GM15510 (cell line): ENCODE results near the gene NTPCR.

Experiments
- POLR2A ChIP-seq: IDR thresholded peaks from 3 replicates; pipeline ENCODE4 v1.6.1; 2011; ENCODE audit warnings: borderline replicate concordance; ENCODE audit not compliant: insufficient read length; ENCODE audit errors: extremely low read depth

The NTPCR gene

DNA sequence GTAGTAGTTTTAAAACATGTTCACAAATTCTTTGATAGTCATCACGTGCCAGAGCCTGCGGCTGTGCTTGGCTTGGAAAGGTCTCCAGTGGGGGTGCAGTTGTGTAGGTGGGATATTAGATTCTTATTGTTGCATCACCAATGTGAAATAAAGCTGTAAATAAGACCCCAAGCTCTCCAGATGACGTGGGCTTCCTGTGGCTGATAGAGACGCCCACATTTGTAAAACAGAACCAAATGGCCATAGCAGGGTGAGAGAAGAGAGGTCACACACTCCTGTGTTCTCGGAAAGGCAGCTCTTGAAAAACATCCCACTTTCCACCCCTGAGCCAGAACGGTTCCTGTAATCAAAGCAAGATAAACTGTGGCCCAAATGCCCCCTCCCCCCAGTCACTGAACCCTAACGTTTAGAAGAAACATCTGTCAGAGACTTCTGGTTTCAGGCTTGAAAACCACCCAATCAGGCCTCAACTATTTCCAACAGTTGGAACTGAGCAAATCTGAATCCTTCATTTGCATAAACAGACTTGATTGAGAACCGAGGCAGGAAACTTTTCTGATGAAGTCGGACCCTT lies 6.6 kb upstream of the NTPCR start:
- no peak for TF ChIP-seq POLR2A

DNA sequence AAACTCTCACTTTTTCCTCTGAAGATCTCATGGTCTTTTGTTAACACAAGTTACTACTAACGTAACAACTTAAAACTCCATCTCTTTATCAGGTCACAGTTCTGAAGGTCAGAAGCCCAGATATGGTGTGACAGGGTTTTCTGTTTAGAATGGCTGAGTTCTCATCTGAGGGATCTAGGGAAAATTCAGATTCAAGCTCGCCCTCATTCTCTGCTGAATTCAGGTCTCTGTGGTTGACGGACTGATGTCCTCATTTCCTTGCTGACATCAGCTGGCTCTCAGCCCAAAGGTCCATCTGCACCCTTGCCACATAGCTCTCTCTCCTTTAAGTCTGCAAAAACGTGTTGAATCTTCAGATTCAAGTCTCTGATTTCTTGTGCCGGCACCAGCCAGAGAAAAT lies 6.1 kb upstream of the NTPCR start:
- no peak for TF ChIP-seq POLR2A

DNA sequence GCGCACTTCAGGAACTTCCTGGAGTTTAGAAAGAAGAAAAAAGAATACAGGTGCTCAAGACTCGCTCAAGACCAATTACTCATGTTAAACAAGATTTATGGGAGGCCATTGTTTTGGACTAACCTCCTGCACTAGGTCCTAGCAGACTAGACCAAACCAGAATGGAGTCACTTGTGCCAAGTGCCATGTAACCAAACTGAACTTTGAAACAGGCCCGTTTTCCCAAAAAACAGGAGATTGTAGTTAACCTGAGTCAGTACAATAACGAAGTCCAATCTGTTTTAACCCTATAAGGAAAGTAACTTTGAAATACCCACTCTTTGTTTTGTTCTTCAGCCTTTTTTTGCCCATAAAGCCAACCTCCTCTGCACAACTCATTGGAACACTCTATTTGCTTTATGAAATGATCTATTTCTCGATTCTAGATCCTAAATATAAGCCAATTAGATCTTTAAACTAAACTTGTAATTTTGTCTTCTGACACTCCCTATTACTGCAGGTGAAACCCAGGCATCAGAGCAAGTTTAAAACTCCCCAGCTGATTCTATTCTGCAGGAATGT lies 695 bp upstream of the NTPCR start:
- TF ChIP-seq POLR2A = no peak

DNA sequence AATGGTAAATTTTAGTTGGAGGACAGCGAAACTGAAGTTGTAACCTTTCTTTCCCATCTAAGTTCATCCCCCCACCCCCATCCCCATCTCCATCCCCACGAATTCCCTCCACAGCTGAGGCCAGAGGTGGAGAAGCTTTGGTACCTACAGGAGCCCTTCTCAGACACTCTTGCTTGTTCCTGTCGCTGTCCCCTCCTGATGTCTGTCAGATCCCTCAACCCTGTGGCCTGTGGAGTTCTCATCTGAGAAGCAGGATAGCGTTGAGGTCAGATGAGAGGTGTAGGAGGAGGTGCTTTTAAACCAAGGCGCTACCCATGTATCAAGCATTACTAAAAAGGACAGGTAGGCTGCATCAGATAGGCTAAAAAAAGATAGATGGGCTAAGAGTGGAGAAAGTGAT lies 769 bp downstream of the NTPCR start:
- no peak for TF ChIP-seq POLR2A

DNA sequence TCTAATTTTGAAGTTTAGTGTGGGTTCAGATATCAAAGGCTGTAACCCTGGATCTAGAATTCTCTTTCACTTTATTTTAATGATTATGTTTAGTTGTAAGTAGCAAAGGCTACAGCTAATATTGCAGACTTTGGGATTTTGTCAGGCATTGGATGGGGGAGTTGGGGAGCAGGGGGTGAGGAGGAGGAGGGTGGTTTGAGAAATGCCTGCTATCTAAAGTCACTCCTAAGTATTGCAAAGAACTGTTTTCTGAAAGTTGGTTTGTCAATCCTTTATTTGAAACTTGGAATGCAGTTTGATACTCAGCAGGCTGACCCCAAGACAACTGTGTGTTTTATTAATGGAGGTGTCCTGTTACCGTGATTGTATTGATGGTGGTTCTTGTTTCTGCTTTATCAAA lies 1.2 kb downstream of the NTPCR start:
- no peak for TF ChIP-seq POLR2A

DNA sequence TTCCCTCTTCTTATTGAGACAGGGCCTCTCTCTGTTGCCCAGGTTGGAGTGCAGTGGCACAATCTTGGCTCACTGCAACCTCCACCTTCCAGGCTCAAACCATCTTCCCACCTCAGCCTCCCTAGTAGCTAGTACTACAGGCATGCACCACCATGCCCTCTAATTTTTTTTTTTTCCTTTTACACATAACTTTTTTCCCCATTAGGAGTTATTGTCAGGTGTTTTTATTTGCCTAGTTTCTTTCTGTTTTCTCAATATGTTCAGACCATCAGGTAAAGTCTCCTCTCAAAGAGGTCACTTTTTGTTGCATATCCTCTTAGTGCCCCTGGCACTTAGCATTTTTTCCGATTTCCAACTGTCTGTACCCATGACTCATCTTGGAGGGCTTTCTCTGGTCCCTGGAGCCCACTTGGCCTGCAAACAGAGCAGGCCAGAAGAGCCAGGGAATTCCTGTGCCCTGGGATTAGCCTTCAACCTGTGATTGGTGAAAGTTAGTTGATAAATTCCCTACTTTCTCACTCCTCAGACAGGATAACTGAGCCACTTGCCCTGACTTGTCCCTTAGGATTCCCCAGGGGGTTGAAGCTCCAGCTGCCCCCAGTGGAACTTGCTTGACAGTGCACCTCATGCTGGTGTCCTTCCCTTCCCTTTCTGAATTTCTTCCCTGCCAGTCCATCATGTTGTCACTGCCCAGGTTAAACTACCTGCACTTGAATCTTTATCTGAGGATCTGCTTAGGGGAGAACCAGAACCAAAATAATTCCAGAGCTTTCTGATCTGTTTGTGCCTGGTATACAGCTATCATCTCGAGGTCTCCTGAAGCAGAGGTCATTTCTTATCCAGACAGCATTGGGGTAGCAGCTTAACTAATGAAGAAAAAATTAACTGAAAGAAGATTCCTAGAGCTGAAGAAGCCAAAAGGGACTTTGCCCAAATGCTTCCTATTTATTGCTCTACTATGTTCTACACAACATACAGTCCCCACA lies 2.4 kb downstream of the NTPCR start:
- TF ChIP-seq POLR2A = no peak

DNA sequence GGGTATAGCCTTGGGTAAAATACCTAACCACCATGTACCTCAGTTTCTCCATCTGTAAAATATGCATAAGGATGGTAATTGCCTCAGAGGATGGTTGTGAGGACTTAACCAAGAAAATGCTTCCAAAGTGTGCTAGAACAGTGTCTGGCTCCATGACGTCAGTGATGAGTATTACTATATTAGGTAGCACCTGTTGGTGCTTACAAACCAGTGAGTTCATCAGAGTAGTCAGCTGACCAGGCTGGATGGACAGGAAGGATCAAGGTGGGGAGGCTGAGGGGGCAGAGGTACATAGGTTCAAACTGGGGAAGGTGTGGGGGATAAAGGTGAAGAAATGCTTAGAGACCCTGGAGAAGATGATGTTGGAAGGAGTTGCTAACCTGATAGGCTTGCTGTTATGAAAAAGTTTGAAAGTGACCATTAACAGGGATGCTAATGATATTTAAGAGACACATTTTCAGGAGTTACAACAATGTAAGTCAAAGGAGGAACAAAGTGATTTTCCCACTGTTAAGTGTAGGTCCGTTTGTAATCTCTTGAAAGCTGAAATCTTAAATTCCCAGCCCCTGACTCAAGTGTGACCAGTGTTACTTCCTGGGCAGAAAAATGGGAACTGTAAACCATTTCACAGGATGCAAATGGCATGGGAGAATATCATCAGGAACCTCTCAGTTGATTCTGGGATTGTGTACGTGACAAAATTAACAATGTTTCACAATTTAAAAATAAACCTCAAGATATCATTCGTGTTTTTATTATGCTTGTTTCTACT lies 4.4 kb downstream of the NTPCR start:
- TF ChIP-seq POLR2A = no peak

DNA sequence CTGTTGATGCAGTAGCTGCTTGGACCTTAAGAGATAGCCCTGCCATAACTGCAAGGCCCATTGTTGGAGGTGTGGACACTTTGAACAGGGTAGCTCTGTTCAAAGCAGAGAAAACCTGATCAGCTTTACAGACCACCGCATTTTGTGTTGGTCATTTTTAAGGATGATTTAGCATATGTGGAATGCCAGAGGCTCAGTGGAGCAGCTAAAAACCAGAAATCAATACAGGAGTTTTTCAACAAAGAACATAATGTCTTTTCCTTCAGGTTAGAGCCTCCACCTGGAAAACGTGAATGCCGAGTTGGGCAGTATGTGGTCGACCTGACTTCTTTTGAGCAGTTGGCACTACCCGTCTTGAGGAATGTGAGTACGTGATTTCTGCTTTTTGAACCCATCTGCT lies 5.7 kb downstream of the NTPCR start:
- TF ChIP-seq POLR2A = no peak

DNA sequence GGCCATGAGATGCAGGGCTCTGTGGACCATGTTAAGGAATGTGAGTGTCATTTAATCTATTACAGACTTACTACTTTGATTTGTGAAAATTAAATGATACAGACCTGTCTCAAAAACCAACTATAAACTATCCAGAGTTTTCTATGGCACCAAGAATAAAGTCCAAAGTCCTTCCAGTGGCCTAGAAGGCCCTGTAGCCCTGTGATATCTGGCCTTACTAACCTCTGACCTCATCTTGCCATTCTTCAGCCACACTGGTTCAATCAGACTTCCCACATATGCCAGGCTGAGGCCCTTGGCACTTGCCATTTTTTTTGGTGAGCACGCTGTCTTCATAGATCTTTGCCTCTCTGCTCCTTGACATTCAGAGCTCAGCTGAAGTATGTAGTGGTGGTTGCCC lies 7.7 kb downstream of the NTPCR start:
- TF ChIP-seq POLR2A = no peak

DNA sequence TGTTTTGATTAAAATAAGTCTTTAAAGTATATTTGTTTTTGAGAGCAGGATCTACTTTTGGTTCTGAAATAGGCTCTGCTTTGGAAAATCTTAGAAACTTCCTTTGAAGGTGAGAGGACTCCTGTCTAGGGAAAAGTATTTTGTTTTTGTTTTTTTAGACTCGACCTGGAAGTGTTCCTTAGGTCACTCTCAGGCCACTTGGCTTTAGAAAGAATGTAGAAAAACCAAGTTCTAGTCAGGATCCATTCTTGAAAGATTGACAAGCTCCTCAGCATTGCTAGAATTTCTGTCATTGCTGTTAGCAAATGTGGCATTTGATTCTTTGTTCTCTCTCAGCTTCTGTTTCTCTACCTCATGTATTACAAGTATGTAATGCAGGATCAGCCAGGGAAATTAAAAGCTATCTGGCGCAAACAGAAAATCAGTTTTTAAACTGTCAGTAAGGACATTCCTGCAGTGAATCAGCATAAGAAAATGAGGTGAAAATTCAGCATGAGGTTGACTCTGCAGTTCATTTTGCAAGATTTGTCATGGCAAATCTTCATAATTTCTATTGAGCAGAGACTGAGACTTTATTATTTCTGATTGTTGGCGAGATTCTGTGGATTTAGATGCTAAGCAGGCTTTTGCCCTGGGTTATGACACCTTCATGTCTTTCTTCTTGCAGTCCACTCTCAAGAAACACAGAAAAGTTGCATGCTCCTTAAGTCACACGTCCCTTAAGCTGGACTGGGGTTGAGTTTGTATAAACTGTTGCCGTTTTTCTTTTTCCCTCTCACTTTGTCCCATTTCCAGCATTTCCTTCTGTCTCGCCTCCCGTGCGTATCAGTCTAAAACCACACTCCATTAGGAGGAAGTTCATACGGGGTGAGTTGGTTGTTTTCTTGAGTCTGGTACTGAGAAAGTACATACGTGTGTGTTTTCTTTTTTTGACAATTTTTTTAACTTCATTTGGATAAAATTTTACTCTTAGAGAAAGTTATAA lies 12.6 kb downstream of the NTPCR start:
- no peak for TF ChIP-seq POLR2A

DNA sequence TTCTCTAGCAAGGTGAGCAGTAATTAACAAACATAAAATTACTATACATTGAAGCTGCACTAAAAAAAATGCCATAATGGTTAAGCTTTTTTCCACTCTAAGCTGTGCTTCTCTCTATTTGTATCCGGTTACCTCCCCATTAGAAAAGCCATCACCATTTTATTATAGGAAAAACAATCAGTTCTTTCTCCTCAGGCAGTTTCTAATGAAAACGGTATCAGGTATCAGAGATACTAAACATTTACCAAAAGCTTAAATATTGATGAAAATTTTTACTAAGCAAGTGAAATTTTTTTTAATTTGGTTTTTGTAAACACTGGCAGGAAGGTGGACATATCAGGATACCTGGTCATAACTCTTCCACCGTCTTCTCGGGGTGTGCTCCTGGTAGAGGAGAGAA lies 14.2 kb downstream of the NTPCR start:
- no peak for TF ChIP-seq POLR2A

DNA sequence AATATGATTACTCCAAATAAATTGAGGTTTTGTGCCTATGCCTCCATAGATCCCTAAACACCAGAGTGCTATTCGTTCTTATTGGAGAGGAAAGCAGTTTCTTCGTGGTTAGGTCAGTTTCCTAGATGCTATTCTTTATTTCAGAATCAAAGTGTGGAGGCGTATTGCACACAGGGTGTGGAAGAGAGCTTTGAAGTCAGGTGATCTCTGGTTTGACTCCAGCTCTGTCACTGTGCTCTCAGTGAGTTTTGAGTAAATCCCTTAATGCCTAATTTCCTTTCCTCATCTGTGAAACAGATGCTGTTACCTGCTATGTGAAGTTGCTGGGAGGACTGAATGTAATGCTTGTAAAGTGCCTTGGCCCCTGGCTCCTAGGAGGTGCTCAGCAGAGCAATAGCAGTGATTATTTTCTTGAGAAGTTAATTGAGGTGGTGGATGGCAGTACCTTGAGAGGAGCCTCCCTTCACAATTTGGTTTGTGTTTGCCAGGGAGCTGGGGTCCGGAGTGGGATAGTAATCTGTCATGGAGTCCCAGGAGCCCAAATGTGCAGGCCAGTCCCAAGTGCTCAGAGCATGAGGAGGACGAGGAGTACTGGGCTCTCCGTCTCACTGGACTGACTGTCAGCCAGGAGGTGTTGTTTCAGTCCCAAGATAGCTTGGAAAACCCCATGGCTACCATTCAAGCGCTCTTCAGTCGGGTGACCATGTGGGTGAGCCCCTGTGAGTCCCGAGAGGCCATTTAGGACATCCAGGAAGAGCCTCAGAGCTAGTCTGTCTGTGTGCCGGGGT lies 14.9 kb downstream of the NTPCR start:
- TF ChIP-seq POLR2A = no peak

DNA sequence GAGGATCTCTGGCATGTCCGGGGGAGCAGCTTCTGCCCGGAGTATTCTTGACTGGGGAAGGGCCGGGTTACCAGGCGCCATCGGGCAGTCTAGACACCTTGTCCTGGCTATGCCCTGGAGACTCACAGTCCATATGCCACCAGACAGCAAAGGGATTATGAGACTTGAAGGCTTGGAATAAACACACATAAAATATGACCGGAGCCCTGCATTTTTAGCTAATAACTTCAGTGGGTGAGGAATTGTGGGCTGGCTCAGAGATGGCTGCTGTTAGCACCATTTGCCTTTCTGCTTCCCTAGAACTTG lies 15.5 kb downstream of the NTPCR start:
- no peak for TF ChIP-seq POLR2A
